ENCODE results near the gene CDH23.

Gene CDH23

DNA sequence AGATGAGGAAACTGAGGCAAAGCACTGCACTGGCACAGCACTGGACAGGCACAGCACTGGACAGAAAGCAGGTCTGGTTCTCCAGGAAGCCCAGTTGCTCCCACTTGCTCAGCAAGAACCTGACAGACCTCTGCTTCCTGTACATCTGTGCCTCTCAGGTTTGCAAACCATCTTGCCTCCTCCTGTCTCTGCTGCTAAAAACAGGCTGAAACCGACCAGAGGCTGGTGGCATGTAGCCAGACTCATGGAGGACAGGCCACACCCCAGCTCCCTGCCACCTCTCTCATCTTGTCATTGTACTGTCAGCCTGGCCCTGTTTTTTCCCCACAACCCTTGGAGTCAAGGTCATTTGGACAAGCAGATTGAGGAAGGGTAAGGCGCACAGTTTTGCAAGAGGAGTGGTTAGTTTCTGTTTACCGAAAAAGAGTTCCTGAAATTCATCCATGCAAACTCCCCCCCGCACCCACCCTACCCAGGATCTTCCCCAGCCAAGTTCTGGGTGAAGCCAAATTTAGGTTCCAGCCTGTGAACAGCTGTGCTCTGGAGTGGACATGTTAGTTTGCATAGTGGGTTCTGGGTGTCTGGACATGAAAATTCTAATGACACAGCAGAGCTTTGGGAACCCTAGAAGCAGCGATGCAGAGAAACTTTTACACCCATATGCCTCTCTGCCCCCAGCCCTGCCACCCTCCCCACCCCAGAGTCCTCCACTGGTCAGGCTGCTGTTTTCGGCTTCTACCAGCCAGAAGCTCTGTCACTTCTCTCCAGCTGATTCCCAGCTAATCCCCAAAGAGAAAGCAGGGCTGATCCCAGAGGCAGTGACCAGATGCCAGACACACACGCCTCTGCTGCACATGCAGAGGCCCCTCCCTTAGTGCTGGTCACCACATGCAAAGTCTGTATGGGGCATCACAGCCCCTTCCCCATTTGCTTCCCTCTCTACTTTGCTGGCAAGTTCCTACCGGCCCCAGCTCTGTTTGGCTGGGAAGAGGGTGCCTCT is 331.3 kb downstream of the CDH23 start:
- Histone ChIP-seq H3K4me1 (ENCODE audit: insufficient read depth, insufficient read length) (peaks cover 9% of the 10 kb centered on the region), H3K4me3 (ENCODE audit: insufficient read length, low read depth) (no peak overlapping the region)
- TF ChIP-seq YY1 (IDR thresholded peaks at IDR 0.05; ENCODE audit: insufficient read depth, insufficient read length) (no peak), ZNF274 (IDR thresholded peaks at IDR 0.05; ENCODE audit: low read depth, low read length) (no peak), SUZ12 (IDR thresholded peaks at IDR 0.05; ENCODE audit: extremely low read depth, insufficient read depth, insufficient read length) (no peak)

DNA sequence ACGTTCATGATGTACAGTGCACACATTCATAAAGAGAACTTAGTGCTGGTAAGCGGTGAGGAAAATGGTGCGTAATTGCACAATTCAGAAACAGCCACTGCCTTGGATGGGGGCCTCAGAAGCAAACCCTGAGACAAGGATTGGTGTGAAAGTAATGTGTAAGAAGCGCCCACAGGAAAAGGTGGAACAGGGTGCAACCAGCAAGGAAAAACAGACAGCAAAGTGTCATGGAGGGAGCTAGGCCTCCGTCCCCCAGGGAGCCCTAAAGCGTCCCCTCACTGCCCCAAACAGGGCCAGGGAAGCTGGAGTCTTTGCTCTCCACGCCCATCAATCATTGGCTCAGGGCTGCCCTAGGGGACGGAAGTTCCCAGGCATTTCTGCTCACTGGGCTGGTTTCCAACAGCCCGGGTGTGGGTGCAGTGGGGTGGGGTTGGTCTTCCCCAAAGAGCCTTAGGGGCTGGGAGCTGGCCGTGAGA is 332.5 kb downstream of the CDH23 start:
- no peak overlapping the region for H3K9ac ChIP-seq (ENCODE audit: insufficient read length, low read depth)
- peaks cover 9% of the 10 kb centered on the region for H3K4me1 ChIP-seq (ENCODE audit: insufficient read depth, insufficient read length)
- DNase-seq (ENCODE audit: low read depth, low spot score) = no peak
- no peaks in the 10 kb centered on the region for H3K36me3 ChIP-seq (ENCODE audit: insufficient read depth, insufficient read length, low read length)
- H3K4me3 ChIP-seq (ENCODE audit: insufficient read length, low read depth) = no peak overlapping the region
- no peaks in the 10 kb centered on the region for H3K9me3 ChIP-seq (ENCODE audit: insufficient read depth, low read length)
- TF ChIP-seq SUZ12 (IDR thresholded peaks at IDR 0.05; ENCODE audit: extremely low read depth, insufficient read depth, insufficient read length) (no peak), YY1 (IDR thresholded peaks at IDR 0.05; ENCODE audit: insufficient read depth, insufficient read length) (no peak), ZNF274 (IDR thresholded peaks at IDR 0.05; ENCODE audit: low read depth, low read length) (no peak)
- H3K27me3 ChIP-seq (ENCODE audit: insufficient read depth, insufficient read length) = peaks cover 4% of the 10 kb centered on the region

More for the DNA sequence above, 331.3 kb downstream of the CDH23 start:
- Histone ChIP-seq H3K36me3 (ENCODE audit: insufficient read depth, insufficient read length, low read length) (no peaks in the 10 kb centered on the region), H3K27me3 (ENCODE audit: insufficient read depth, insufficient read length) (peaks cover 2% of the 10 kb centered on the region), H3K9me3 (ENCODE audit: insufficient read depth, low read length) (no peaks in the 10 kb centered on the region), H3K9ac (ENCODE audit: insufficient read length, low read depth) (no peak overlapping the region)
- no peak for DNase-seq (ENCODE audit: low read depth, low spot score)

DNA sequence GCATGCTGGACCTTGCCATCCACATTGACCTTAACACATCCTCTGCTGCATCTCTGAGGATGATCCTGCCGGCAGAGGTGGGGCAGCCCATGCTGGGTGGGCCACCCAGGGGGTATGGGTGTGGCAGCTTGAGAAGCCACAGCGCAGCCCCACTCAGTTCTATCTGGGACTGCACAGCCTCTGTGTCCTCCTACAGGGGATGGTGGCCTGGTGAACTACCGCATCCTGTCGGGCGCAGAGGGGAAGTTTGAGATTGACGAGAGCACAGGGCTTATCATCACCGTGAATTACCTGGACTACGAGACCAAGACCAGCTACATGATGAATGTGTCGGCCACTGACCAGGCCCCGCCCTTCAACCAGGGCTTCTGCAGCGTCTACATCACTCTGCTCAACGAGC is 335.1 kb downstream of the CDH23 start:
- Histone ChIP-seq H3K4me3 (ENCODE audit: insufficient read length, low read depth) (no peak overlapping the region), H3K4me1 (ENCODE audit: insufficient read depth, insufficient read length) (peaks cover 6% of the 10 kb centered on the region), H3K27me3 (ENCODE audit: insufficient read depth, insufficient read length) (peaks cover 4% of the 10 kb centered on the region), H3K9me3 (ENCODE audit: insufficient read depth, low read length) (no peaks in the 10 kb centered on the region), H3K9ac (ENCODE audit: insufficient read length, low read depth) (no peak overlapping the region), H3K36me3 (ENCODE audit: insufficient read depth, insufficient read length, low read length) (no peaks in the 10 kb centered on the region)
- DNase-seq (ENCODE audit: low read depth, low spot score) = no peak
- TF ChIP-seq ZNF274 (IDR thresholded peaks at IDR 0.05; ENCODE audit: low read depth, low read length) = no peak
- TF ChIP-seq SUZ12 (IDR thresholded peaks at IDR 0.05; ENCODE audit: extremely low read depth, insufficient read depth, insufficient read length) = no peak
- TF ChIP-seq YY1 (IDR thresholded peaks at IDR 0.05; ENCODE audit: insufficient read depth, insufficient read length) = no peak

DNA sequence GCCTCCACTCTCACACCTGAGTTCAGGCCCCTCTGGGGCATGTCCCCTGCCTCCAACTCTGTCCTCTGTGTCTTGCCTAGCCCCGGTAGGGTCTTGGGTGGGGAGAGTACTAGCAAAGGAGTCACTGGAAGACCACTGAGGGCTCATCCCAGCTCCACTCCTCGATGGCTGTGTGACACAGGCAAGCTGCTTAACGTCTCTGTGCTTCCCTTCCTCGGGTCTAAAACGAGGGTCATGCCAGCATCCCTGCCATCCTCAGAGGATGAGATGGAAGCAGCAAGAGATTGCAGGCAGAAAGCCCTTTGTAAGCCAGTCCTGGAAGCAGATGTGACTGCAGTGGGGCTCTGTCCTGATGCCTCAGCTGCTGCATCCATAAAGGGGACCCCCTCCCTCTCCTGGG is 338.1 kb downstream of the CDH23 start:
- H3K9ac ChIP-seq (ENCODE audit: insufficient read length, low read depth) = no peak overlapping the region
- no peak for DNase-seq (ENCODE audit: low read depth, low spot score)
- no peak overlapping the region for H3K4me3 ChIP-seq (ENCODE audit: insufficient read length, low read depth)
- H3K36me3 ChIP-seq (ENCODE audit: insufficient read depth, insufficient read length, low read length) = no peaks in the 10 kb centered on the region
- H3K4me1 ChIP-seq (ENCODE audit: insufficient read depth, insufficient read length) = peaks cover 6% of the 10 kb centered on the region
- H3K27me3 ChIP-seq (ENCODE audit: insufficient read depth, insufficient read length) = peaks cover 9% of the 10 kb centered on the region
- H3K9me3 ChIP-seq (ENCODE audit: insufficient read depth, low read length) = no peaks in the 10 kb centered on the region
- TF ChIP-seq ZNF274 (IDR thresholded peaks at IDR 0.05; ENCODE audit: low read depth, low read length) = no peak
- no peak for TF ChIP-seq YY1 (IDR thresholded peaks at IDR 0.05; ENCODE audit: insufficient read depth, insufficient read length)
- no peak for TF ChIP-seq SUZ12 (IDR thresholded peaks at IDR 0.05; ENCODE audit: extremely low read depth, insufficient read depth, insufficient read length)

DNA sequence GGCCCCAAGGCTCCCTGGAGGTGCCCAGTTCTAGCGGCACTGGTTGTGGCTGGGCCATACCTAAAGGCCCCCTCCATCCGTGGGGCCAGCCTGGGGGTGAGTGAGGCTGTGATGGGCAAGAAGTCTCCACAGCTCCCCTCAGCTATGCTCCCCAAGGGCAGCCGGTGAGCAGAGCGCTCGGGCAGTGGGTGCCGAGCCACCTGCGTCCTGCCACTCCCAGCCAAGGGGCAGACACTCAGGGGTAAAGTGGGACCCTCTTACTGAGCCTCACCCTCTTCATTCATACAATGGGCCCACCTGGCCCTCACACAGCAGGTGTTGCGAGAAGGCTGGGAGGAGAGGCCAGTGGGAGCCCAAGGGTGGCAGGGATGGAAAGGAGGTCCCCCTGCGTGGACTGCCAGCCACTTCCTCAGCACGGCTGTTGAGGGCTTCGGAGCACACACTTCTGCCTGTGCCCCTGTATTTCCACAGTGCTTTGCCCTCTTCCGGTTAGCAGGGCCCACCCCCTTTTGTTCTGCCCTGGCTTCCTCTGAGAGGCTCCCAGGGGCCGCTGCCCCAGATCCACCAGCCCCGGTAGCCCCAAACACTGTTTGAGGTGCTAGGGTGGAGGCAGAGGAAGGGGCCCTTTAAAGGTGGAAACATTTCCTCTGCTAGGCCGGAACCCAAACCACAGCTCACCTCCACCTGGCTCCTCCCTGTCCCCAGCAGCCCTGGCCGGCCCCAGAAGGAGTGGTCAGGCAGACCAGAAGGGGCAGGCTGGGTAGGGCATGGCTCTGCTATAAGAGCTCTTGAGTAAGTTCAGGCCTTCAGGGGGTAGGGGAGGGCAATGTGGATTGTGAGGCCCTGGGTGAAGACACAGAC is 339.2 kb downstream of the CDH23 start:
- Histone ChIP-seq H3K36me3 (ENCODE audit: insufficient read depth, insufficient read length, low read length) (no peaks in the 10 kb centered on the region), H3K27me3 (ENCODE audit: insufficient read depth, insufficient read length) (peaks cover 9% of the 10 kb centered on the region), H3K4me3 (ENCODE audit: insufficient read length, low read depth) (no peak overlapping the region), H3K9ac (ENCODE audit: insufficient read length, low read depth) (no peak overlapping the region), H3K4me1 (ENCODE audit: insufficient read depth, insufficient read length) (peaks cover 6% of the 10 kb centered on the region), H3K9me3 (ENCODE audit: insufficient read depth, low read length) (no peaks in the 10 kb centered on the region)
- no peak for TF ChIP-seq YY1 (IDR thresholded peaks at IDR 0.05; ENCODE audit: insufficient read depth, insufficient read length)
- TF ChIP-seq SUZ12 (IDR thresholded peaks at IDR 0.05; ENCODE audit: extremely low read depth, insufficient read depth, insufficient read length) = no peak
- no peak for TF ChIP-seq ZNF274 (IDR thresholded peaks at IDR 0.05; ENCODE audit: low read depth, low read length)
- no peak for DNase-seq (ENCODE audit: low read depth, low spot score)

DNA sequence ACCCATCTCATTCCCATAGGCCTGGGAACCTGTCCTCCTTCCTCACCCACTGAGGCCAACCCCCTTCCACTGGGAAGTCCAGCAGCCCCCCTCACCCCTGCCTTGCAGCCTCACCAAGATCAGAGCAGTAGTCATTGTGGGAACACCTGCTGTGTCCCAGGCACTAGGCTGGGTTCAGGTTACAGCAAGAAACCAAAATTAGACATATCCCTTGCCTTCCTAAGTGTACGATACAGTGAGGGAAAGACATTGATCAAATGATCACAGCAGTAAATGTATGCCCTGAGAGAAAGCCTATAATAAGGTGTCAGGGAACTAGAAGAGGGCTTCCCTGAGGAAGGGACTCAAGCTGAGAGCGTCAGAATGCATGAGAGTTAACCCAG is 339.8 kb downstream of the CDH23 start:
- H3K4me3 ChIP-seq (ENCODE audit: insufficient read length, low read depth) = no peak overlapping the region
- TF ChIP-seq YY1 (IDR thresholded peaks at IDR 0.05; ENCODE audit: insufficient read depth, insufficient read length) (no peak), ZNF274 (IDR thresholded peaks at IDR 0.05; ENCODE audit: low read depth, low read length) (no peak), SUZ12 (IDR thresholded peaks at IDR 0.05; ENCODE audit: extremely low read depth, insufficient read depth, insufficient read length) (no peak)
- H3K27me3 ChIP-seq (ENCODE audit: insufficient read depth, insufficient read length) = peaks cover 9% of the 10 kb centered on the region
- no peak for DNase-seq (ENCODE audit: low read depth, low spot score)
- H3K9ac ChIP-seq (ENCODE audit: insufficient read length, low read depth) = no peak overlapping the region
- peaks cover 6% of the 10 kb centered on the region for H3K4me1 ChIP-seq (ENCODE audit: insufficient read depth, insufficient read length)
- H3K36me3 ChIP-seq (ENCODE audit: insufficient read depth, insufficient read length, low read length) = no peaks in the 10 kb centered on the region
- H3K9me3 ChIP-seq (ENCODE audit: insufficient read depth, low read length) = no peaks in the 10 kb centered on the region

Data from NT2/D1 (cell line).